Gastroesophageal sphincter (tissue), 4 donors: Measurements from ENCODE around the gene FAIM2. TPM values are rescaled to one million over a fixed set of nuclear protein-coding genes. Genes with fewer than 3 reads are reported as not detected.

Experiments used
- ATAC-seq: fragments of 150-250 bp; one replicate; pipeline ENCODE4 v1.9.1; 2016; ENCODE audit warnings: mild to moderate bottlenecking, moderate library complexity
- H3K27ac ChIP-seq, 4 donors: fragments of 200-600 bp; sonication (generic) in 3 of 4; 1 replicate in 3 of 4; 2 replicates in 1 of 4; pipeline ENCODE4 v1.5.1; 2016 to 2019
- H3K27me3 ChIP-seq: fragments of 200-600 bp; sonication (generic); one replicate; pipeline ENCODE4 v1.5.1; 2019
- H3K36me3 ChIP-seq, 2 donors: fragments of 200-600 bp; sonication (generic); one replicate each; pipeline ENCODE4 v1.5.1; 2019; ENCODE audit warnings: control low read depth in 1 of 2
- H3K4me1 ChIP-seq, 3 donors: fragments of 200-600 bp; sonication (generic); 1 replicate in 2 of 3; 2 replicates in 1 of 3; pipeline ENCODE4 v1.5.1; 2016 to 2019; ENCODE audit warnings: control low read depth in 2 of 3
- H3K4me3 ChIP-seq, 2 donors: fragments of 200-600 bp; sonication (generic); one replicate each; pipeline ENCODE4 v1.5.1; 2019; ENCODE audit warnings: mild to moderate bottlenecking in 1 of 2, moderate library complexity in 1 of 2
- H3K9me3 ChIP-seq, 3 donors: fragments of 200-600 bp; sonication (generic); one replicate each; pipeline ENCODE4 v1.5.1; 2017 to 2019; ENCODE audit warnings: control low read depth in 2 of 3
- CTCF ChIP-seq, 4 experiments: fragments of 200-600 bp in 2 of 4; fragments of 450-650 bp in 2 of 4; sonication (generic) in 1 of 4; IDR thresholded peaks; one replicate each; pipeline ENCODE4 v1.5.1; 2017 to 2019; ENCODE audit warnings: antibody characterized with exemption in 4 of 4, mild to moderate bottlenecking in 2 of 4, moderate library complexity in 2 of 4
- EP300 ChIP-seq: sonication (generic); formaldehyde crosslinking; IDR thresholded peaks from one replicate; pipeline ENCODE4 v1.6.1; 2017; ENCODE audit warnings: antibody characterized with exemption, mild to moderate bottlenecking
- POLR2A ChIP-seq, 2 donors: fragments of 450-650 bp; IDR thresholded peaks; one replicate each; pipeline ENCODE4 v1.6.1; 2017; ENCODE audit warnings: antibody characterized with exemption in 2 of 2, mild to moderate bottlenecking in 2 of 2, moderate library complexity in 1 of 2
- POLR2AphosphoS5 ChIP-seq: sonication (generic); formaldehyde crosslinking; IDR thresholded peaks from one replicate; pipeline ENCODE4 v1.6.1; 2017; ENCODE audit warnings: antibody characterized with exemption
- WGBS, 2 donors: methylation state at CpG; one replicate each; pipeline ENCODE4 v1.1.5; 2018; ENCODE audit warnings: low coverage in 1 of 2; 5-methylcytosine and 5-hydroxymethylcytosine counted together
- total RNA-seq, 4 donors: library from RNA; depleted of rRNA; stranded (reverse); fragments of >200 nt; gene quantifications; one replicate each; pipeline ENCODE4 v1.1.0, GENCODE V29; 2016

FAIM2 gene
- total RNA-seq, 4 donors from 2014 or later: 3.4 to 7.4 (median 5.9) TPM

GRCh38 chr12:49827401-49828099 lies 76.2 kb downstream of the FAIM2 start:
- ATAC-seq: peak; percentile 39
- peak overlapping the region; percentile 78 to 98 (median 96) for H3K27ac ChIP-seq
- WGBS, 2 donors: 3% methylated on average over 8 of the region's 38 CpGs; no CpG with 5 or more reads in 1 of the 2 donors
- no peaks in the 10 kb centered on the region for H3K9me3 ChIP-seq
- peaks cover 10 to 61% (median 33%) of the 10 kb centered on the region in 3 donors for H3K4me1 ChIP-seq
- no peaks in the 10 kb centered on the region for H3K27me3 ChIP-seq
- H3K4me3 ChIP-seq: peak overlapping the region; percentile 78 to 92
- peaks cover 0 to 12% of the 10 kb centered on the region in 2 donors for H3K36me3 ChIP-seq
- TF ChIP-seq POLR2AphosphoS5: peak; percentile 21
- no peak for TF ChIP-seq EP300
- peak in 1 of 4 experiments; percentile 8 for TF ChIP-seq CTCF (IDR thresholded peaks at IDR 0.05)
- TF ChIP-seq POLR2A (IDR thresholded peaks at IDR 0.05): no peak

- Histone ChIP-seq H3K27me3 (no peaks in the 10 kb centered on the region), H3K27ac (peak overlapping the region; percentile 78 to 98 (median 96)), H3K4me3 (peak overlapping the region; percentile 78 to 92), H3K4me1 (peaks cover 10 to 66% (median 33%) of the 10 kb centered on the region in 3 donors), H3K36me3 (peaks cover 0 to 16% of the 10 kb centered on the region in 2 donors), H3K9me3 (no peaks in the 10 kb centered on the region)
- ATAC-seq: no peak
- no peak for TF ChIP-seq EP300
- TF ChIP-seq POLR2A (IDR thresholded peaks at IDR 0.05): no peak
- TF ChIP-seq POLR2AphosphoS5: no peak
- TF ChIP-seq CTCF (IDR thresholded peaks at IDR 0.05): no peak
- 30 to 71% methylated on average over 1 to 5 of the region's 6 CpGs for WGBS, 2 donors
Measured at GRCh38 chr12:49827051-49827400, 76.7 kb downstream of the FAIM2 start.

GRCh38 chr12:49825971-49826421 lies 77.7 kb downstream of the FAIM2 start:
- no peak overlapping the region for H3K4me3 ChIP-seq
- no peak for ATAC-seq
- H3K36me3 ChIP-seq: peaks cover 0 to 18% of the 10 kb centered on the region in 2 donors
- WGBS, 2 donors: 50% methylated on average over 2 of the region's 4 CpGs; no CpG with 5 or more reads in 1 of the 2 donors
- peak overlapping the region in 3 of 4 donors; percentile 96 to 98 (median 97) for H3K27ac ChIP-seq
- no peaks in the 10 kb centered on the region for H3K9me3 ChIP-seq
- no peak for TF ChIP-seq POLR2AphosphoS5
- no peaks in the 10 kb centered on the region for H3K27me3 ChIP-seq
- peaks cover 10 to 76% (median 41%) of the 10 kb centered on the region in 3 donors for H3K4me1 ChIP-seq

- 45% methylated on average over 2 of the region's 5 CpGs; no CpG with 5 or more reads in 1 of the 2 donors for WGBS, 2 donors
- Histone ChIP-seq H3K36me3 (peaks cover 0 to 18% of the 10 kb centered on the region in 2 donors), H3K27me3 (no peaks in the 10 kb centered on the region), H3K4me1 (peaks cover 10 to 81% (median 45%) of the 10 kb centered on the region in 3 donors), H3K27ac (peak overlapping the region in 3 of 4 donors; percentile 96 to 98 (median 97)), H3K9me3 (no peaks in the 10 kb centered on the region), H3K4me3 (no peak overlapping the region)
- peak; percentile 25 for ATAC-seq
- no peak for TF ChIP-seq POLR2A (IDR thresholded peaks at IDR 0.05)
- TF ChIP-seq POLR2AphosphoS5: no peak
- TF ChIP-seq CTCF (IDR thresholded peaks at IDR 0.05): no peak
- no peak for TF ChIP-seq EP300
Measured at GRCh38 chr12:49825360-49825970, 78.2 kb downstream of the FAIM2 start.

GRCh38 chr12:49824895-49825294 lies 78.8 kb downstream of the FAIM2 start:
- Histone ChIP-seq H3K27ac (peak overlapping the region in 3 of 4 donors; percentile 96 to 98 (median 97)), H3K9me3 (no peaks in the 10 kb centered on the region), H3K4me3 (no peak overlapping the region), H3K4me1 (peaks cover 10 to 87% (median 45%) of the 10 kb centered on the region in 3 donors), H3K27me3 (no peaks in the 10 kb centered on the region), H3K36me3 (peaks cover 0 to 18% of the 10 kb centered on the region in 2 donors)
- 42 to 68% methylated on average over 3 to 4 of the region's 4 CpGs for WGBS, 2 donors
- no peak for ATAC-seq
- TF ChIP-seq CTCF (IDR thresholded peaks at IDR 0.05) (no peak), POLR2AphosphoS5 (no peak), POLR2A (IDR thresholded peaks at IDR 0.05) (no peak), EP300 (no peak)
